GM19372 (cell line): Measurements from ENCODE around the gene SGMS1.

Experiments used
- ATAC-seq: cut with Tn5 transposase; IDR thresholded peaks from one replicate; pipeline ENCODE4 v1.9.1; 2021; ENCODE audit warnings: mild to moderate bottlenecking, low read depth, moderate library complexity; ENCODE audit not compliant: unreplicated experiment

The SGMS1 gene

GRCh38 chr10:50636618-50637579 lies 13.1 kb upstream of the SGMS1 start:
- peak; percentile 95 for ATAC-seq

DNA sequence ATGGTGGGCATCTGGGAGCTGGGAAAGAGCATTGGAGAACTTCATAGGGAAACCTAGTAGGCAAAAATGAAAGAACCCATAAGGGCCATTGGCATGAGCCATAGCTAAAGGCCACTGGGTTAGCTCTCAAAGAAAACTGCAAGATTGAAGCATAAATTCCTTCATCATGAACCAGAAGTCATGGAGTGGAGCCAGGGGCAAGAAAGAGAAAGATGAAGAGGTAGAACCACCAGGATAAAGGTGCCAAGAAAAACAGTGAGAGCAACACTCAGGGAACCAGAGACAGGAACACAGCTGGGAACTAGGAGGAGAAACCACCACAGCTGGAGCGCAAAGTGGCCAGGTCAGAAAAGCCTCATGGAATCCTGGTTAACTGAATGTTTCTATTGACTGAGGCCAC lies 11.5 kb upstream of the SGMS1 start:
- ATAC-seq: no peak

DNA sequence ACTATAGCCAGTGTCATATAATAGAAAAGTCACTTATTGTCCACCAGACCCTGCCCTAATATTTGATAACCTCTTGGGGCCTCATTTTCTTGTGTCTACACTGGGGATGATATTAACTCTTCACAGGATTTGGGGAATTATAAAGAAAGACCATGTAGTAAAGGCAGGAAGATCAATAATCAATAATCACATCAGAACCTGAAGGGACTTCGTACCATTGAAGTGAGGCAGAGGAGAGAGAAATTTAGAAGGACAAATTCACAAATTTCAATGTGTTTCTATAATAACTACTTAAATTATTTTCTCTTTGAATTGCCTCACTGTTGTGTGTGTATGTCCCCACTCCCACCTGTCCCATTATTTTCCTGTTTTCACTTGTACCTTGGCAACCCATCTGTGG lies 10.7 kb upstream of the SGMS1 start:
- no peak for ATAC-seq

DNA sequence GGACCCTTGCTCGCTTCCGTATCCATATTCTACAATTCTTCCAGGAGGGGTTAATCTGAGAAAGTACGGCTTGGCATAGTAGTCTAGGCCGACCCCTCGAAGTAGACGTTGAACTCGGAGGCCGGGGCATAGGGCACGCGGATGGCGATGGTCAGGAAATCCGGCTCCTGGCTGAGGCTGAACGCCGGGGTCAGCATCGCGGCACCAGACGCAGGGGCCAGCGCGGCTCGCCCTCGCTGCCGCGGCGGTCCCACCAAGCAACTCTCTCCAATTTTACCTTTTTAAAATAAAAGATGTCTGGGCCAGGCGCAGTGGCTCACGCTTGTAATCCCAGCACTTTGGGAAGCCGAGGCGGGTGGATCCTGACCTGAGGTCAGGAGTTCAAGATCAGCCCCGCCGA lies 7.3 kb upstream of the SGMS1 start:
- ATAC-seq: no peak

DNA sequence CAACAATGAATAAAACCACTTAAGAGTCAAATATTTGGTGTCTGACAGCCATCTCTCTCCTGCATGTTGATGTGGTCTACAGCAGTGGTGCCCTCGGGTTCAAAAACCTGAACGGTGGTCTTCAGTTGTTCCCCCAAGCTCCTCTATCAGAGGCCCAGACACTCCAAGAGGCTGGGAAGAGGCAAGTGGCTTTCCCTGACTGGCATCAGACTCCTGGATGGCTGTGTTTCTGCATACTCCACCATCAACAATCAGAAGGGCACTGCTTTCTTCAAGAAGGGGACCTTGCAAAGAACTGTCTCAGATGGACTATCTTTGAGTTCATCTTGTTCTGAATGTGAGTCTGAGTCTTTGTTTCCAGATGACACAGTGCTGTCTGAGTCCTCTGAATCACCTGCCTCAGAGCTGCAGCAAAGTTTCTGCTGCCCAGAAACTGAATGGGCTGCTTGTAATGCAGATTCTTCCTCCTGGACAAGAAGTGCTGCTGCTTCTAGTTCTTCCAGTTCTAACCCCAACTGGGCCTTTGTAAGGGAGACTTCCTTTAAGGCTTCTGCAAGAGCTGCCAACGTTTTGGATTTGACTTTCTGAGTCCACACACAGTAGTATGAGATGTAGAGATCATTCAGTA lies 5.9 kb upstream of the SGMS1 start:
- ATAC-seq: no peak

GRCh38 chr10:50627896-50628295 lies 4.1 kb upstream of the SGMS1 start:
- no peak for ATAC-seq

DNA sequence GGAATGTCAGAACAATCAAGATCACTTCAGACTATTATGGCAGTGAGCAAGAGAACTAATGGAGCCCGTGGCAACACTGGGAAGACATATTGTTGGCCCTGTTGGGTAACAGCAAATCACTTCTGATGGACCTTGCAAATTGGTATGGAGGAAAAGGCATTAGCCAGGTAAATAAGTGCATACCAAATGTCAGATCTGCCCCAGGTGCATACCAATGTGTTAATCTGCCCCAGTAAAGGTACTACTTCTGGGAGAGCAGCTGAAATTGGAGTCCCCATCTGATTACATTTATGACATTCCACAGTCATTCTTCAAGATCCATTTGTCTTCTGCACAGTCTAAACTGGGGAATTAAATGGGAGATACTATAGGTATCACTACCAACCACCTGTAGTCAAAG lies 3.7 kb upstream of the SGMS1 start:
- ATAC-seq: no peak

DNA sequence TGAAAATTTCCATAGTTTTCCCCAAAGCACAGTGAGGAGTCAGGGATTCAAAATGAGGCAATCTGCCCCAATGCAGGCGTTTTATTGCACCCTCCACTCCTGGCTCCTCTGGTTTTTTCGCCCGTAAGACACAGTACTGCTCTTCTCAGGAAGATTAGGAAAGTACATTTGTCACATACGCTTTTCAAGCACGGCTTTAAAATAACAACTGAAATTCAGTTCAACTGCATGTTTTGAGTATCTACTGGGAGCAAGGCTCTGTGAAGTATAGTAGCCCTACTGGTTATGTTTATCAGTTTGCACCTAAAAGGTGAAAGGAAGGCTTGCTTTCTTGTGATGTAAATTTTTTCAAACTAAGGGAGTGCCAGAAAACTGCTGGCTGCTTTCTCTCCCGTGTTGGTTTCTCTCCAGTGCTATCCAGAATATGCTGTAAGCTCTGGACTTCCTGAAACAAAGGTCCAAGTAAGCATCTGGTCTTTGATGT lies 1.9 kb upstream of the SGMS1 start:
- no peak for ATAC-seq

DNA sequence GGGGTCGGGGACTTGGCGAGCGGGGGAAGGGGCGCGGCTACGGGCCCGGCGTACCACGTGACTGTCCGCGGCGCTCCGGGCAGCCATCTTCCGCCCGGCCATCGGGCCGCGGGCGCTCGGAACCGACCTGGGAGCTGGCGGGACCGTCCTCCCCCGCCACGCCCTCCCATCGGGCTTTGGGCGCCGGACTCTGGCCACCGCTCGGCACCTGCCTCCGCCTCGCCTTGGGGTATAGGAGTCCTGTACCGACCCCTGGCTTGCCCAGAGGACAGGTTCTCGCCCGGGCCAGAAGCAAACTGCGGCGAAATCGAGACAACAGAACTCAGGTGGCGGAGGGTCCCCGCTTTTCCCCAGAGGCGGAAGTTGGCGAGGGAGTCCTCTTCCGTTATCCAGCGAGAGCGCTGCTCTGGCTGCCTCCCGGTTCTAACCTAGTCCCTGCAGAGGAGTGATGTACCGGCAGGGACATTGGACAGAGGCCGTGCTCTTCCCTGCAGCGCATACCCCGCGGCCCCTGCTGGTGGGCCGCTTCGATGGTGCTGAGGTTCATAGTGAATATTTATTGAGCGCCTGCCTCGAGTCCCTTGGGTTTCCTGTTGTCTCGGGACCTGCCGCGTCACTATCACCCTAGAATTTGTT lies 1.2 kb upstream of the SGMS1 start:
- ATAC-seq: peak; percentile 44

- peak; percentile 48 for ATAC-seq
These were observed 683 bp upstream of the SGMS1 start for GRCh38 chr10:50624413-50624865.

DNA sequence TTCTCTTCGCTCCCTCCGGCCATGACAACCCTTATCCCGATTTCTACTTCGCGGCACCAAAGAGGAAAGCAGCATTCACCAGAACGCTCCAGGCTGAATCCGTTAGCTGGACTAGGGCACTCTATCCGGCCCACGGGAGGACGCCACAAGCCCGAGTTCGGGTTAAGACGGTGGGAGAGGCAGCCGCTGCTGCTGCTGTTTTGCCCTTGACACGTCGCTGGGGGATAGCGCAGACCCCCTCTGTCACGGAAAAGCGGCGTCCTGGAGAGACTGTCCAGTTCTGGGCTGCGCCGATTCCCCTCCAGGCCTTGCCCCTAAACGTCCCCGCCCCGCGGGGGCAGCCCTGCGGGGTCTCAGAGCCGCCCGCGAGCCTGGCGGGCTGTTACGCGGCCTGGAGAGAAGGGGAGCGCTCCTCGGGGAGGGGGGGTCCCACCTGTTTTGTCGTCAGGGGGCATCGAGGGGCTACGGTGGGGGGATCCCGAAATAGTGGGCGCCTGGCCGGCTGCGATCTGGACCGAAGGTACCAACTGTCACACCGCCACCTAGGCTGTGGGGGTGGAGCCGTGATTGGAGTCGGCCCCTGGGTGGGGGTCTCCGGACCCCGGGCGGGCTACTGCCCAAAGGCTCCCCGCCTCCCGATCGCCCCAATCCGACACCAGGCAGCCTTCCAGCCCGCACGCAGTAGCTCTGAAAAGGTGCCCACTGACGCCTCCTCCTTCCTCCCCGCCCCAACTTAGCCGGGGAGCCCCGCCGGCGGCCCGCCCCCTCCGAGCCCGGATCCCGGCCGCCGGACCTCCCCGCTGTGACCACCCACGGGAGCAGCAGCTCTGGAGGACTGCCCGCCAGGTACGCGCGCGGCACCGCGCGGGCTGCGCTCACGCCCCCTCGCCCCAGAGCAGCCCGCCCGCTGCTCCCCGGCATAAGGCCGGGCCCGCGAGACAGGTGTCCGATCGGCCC lies 772 bp downstream of the SGMS1 start:
- peak; percentile 6 for ATAC-seq

DNA sequence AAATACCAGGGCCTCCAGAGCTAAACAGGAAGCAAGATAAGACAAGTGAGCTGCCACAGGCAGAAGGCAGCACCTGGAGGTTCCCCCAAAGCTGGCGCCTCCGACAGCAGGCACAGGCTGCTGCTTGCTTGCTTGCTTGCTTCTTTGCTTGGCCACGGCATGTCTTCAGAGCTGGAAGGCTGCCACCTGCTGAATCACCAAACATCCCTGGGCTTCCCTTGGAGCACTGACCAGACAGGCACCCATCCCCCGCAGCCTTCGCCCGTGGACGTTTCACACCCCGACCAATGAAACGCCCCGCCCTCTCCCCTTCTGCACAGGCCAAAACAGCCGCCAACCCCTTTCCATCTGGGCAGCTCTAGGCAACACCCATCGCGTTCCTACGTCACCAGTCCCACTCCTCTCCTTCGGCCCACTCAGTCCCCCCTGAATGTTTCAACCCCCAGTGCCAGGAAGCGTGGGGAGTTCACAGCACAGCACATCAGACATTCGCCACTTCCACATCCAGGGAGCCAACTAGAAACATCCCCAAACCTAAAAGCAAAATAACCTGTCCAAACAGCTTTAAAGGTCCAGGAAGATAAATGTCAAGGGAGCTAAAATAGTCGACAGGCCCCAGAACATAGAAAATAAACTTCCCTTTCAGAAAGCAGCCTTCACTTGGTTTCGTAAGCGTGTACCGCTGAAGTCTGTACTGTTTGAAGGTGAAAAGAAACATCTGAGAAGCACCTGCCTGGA lies 1.6 kb downstream of the SGMS1 start:
- peak; percentile 16 for ATAC-seq

DNA sequence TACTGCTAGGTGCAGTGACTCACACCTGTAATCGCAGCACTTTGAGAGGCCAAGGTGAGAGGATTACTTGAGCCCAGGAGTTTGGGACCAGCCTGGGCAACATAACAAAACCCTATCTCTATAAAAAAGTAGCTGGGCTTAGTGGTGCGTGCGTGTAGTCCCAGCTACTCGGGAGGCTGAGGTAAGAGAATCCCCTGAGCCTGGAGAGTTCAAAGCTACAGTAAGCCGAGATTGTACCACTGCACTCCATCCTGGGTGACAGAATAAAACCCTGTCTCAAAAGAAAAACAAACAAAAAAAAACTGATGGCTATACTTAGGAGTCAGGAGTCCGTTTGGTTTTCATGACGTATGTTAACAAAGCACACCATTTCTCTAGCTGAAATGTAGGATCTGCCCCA lies 2.9 kb downstream of the SGMS1 start:
- ATAC-seq: no peak

DNA sequence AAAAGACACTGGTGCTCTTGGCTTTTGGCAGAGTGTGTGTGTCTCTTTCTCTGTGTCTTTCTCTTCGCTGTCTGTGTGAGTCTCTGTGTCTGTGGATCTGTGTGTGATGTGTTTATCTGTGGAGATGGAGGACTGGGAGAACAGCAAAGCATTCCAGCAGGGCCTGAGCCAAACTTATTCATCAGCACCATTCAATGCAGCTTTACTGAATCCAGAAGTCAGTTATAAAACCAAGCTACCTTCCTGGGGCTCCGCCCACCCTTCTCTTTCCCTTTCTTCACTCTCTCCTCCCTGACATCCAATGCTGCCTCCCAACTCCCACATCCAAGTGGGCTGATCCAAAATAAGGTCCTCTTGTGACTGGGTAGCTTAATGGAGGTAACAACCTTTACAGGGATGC lies 3.9 kb downstream of the SGMS1 start:
- ATAC-seq: no peak

GRCh38 chr10:50619166-50619565 lies 4.6 kb downstream of the SGMS1 start:
- ATAC-seq: no peak

GRCh38 chr10:50618624-50619023 lies 5.1 kb downstream of the SGMS1 start:
- ATAC-seq: no peak

- ATAC-seq: no peak
These were observed 8.1 kb downstream of the SGMS1 start for GRCh38 chr10:50615658-50616057.

GRCh38 chr10:50614444-50615137 lies 9.2 kb downstream of the SGMS1 start:
- peak; percentile 53 for ATAC-seq
